RKO (cell line): ENCODE measurements around the gene EPC1.

ENCODE experiments used
- DNase-seq: peaks from one replicate; pipeline ENCODE4 v3.0.0-alpha.2; 2016; ENCODE audit warnings: low spot score

Gene EPC1

GRCh38 chr10:32332299-32332750 lies 14.6 kb downstream of the EPC1 start:
- DNase-seq: no peak

GRCh38 chr10:32331606-32332005 lies 15.4 kb downstream of the EPC1 start:
- no peak for DNase-seq

- no peak for DNase-seq
Measured at GRCh38 chr10:32330214-32330613, 16.7 kb downstream of the EPC1 start.

- DNase-seq: no peak
Measured at GRCh38 chr10:32329061-32329460, 17.9 kb downstream of the EPC1 start.

- DNase-seq: no peak
Measured at GRCh38 chr10:32328499-32328898, 18.5 kb downstream of the EPC1 start.

- DNase-seq: no peak
Measured at GRCh38 chr10:32327364-32327691, 19.6 kb downstream of the EPC1 start.

GRCh38 chr10:32326680-32327363 lies 20.1 kb downstream of the EPC1 start:
- no peak for DNase-seq

- DNase-seq: no peak
Measured at GRCh38 chr10:32326119-32326518, 20.8 kb downstream of the EPC1 start.

- DNase-seq: no peak
Measured at GRCh38 chr10:32323051-32323450, 23.9 kb downstream of the EPC1 start.

- no peak for DNase-seq
Measured at GRCh38 chr10:32321016-32321631, 25.8 kb downstream of the EPC1 start.

GRCh38 chr10:32318476-32318896 lies 28.5 kb downstream of the EPC1 start:
- no peak for DNase-seq

GRCh38 chr10:32317795-32318357 lies 29.1 kb downstream of the EPC1 start:
- no peak for DNase-seq

GRCh38 chr10:32315424-32315823 lies 31.5 kb downstream of the EPC1 start:
- no peak for DNase-seq

- DNase-seq: no peak
Measured at GRCh38 chr10:32314588-32314987, 32.4 kb downstream of the EPC1 start.

- no peak for DNase-seq
Measured at GRCh38 chr10:32308027-32308603, 38.8 kb downstream of the EPC1 start.

GRCh38 chr10:32307609-32308008 lies 39.3 kb downstream of the EPC1 start:
- DNase-seq: no peak

- no peak for DNase-seq
Measured at GRCh38 chr10:32299354-32299980, 47.5 kb downstream of the EPC1 start.

GRCh38 chr10:32298075-32298812 lies 48.7 kb downstream of the EPC1 start:
- peak; percentile 65 for DNase-seq

GRCh38 chr10:32295027-32295426 lies 51.9 kb downstream of the EPC1 start:
- DNase-seq: no peak

- no peak for DNase-seq
Measured at GRCh38 chr10:32293581-32293980, 53.4 kb downstream of the EPC1 start.

GRCh38 chr10:32279795-32280194 lies 67.2 kb downstream of the EPC1 start:
- no peak for DNase-seq

GRCh38 chr10:32273336-32273735 lies 73.6 kb downstream of the EPC1 start:
- DNase-seq: no peak
